Vagina (tissue), 2 donors: Measurements from ENCODE around the gene NHLRC1.

Experiments
- CTCF ChIP-seq, 3 experiments: fragments of 450-650 bp in 2 of 3; fragments of 200-600 bp in 1 of 3; sonication (generic) in 1 of 3; IDR thresholded peaks; one replicate each; pipeline ENCODE4 v1.5.1; 2017 to 2019; ENCODE audit warnings: antibody characterized with exemption in 3 of 3, mild to moderate bottlenecking in 2 of 3, moderate library complexity in 2 of 3
- POLR2A ChIP-seq, 2 donors: fragments of 450-650 bp; IDR thresholded peaks; one replicate each; pipeline ENCODE4 v1.6.1; 2017; ENCODE audit warnings: antibody characterized with exemption in 2 of 2, mild to moderate bottlenecking in 2 of 2, moderate library complexity in 2 of 2

- TF ChIP-seq POLR2A (IDR thresholded peaks at IDR 0.05) (no peak), CTCF (IDR thresholded peaks at IDR 0.05) (no peak)
Observed at GRCh38 chr6:18115356-18115755, 7.1 kb downstream of the NHLRC1 start.
